NB4 (cell line): ENCODE measurements around the gene ARCN1.

Experiments used
- CTCF ChIP-seq: IDR thresholded peaks from one replicate; pipeline ENCODE4 v1.5.1; 2012; ENCODE audit warnings: low read depth, low read length
- MAX ChIP-seq: IDR thresholded peaks from 2 replicates; pipeline ENCODE4 v1.6.1; 2011; ENCODE audit warnings: low read depth, low read length
- POLR2A ChIP-seq: IDR thresholded peaks from 2 replicates; pipeline ENCODE4 v1.6.1; 2011; ENCODE audit warnings: mild to moderate bottlenecking; ENCODE audit not compliant: insufficient read length; ENCODE audit errors: extremely low read depth

- no peak for TF ChIP-seq CTCF
- TF ChIP-seq POLR2A: no peak
- TF ChIP-seq MAX: no peak
These were observed 27.6 kb upstream of the ARCN1 start for GRCh38 chr11:118544647-118545010.
